ENCODE data around the gene PIP5K1B.

Gene PIP5K1B

GRCh38 chr9:68998385-68998784 lies 293.3 kb downstream of the PIP5K1B start:
- no peak overlapping the region for H3K27ac ChIP-seq
- no peak for TF ChIP-seq CTCF (conservative IDR thresholded peaks at IDR 0.05)
- no peak for TF ChIP-seq ZFX (IDR thresholded peaks at IDR 0.05)

DNA sequence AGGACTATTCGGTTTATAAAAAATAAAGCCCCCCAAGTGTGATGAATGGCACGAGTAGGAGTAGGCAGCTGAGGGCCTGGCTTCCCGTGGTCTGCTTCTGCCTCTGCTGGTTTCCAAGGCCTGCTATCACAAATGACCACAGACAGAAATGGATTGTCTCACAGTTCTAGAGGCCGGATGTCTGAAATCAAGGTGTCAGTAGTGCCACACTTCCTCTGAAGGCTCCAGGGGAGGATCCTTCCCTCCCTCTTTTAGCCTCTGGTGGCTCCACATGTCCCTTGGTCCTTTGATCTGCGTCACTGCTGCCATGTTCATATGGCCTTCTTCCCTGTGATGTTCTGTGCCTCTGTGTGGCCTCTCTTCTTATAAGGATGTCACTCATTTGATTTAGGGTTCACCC lies 293.8 kb downstream of the PIP5K1B start:
- H3K27ac ChIP-seq, result no peak overlapping the region
- TF ChIP-seq ZFX (IDR thresholded peaks at IDR 0.05), result no peak
- TF ChIP-seq CTCF (conservative IDR thresholded peaks at IDR 0.05), result no peak

DNA sequence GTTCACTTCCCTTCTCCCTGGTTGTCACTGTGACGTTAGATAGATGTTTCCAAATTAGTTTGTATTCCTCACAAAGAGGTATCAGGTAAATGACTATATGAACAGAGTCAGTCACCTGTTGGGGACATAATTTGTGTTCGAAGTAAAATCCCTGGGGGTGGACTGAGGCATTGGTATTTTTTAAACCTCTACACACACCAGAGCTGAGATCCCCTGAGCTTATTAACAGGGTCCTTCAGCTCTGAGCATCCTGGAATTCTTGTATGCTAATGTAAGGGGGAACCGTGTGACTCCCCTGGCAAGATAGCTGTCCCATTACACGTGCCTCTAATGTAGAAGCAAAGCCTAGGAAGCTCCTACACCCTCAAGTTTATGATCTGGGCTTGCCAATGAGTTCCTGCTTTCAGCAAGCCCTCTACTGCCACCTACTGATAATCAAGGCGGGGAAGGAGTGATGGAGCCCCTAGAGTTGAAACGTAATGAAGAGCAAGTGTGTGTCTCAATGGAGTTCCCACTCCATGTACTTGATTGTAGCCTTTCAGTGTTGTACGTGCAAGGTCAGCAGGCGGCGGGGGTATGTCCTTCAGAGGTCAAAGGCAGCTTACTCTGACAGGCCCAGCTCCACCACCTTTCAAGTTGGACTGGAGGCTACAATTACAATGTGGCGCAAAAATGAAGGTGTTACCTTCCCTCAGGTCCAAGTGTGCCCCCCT lies 294.5 kb downstream of the PIP5K1B start:
- TF ChIP-seq ZFX (IDR thresholded peaks at IDR 0.05) (no peak), CTCF (conservative IDR thresholded peaks at IDR 0.05) (peak; percentile 94)
- H3K27ac ChIP-seq, result no peak overlapping the region

GRCh38 chr9:69001921-69002320 lies 296.9 kb downstream of the PIP5K1B start:
- no peak overlapping the region for H3K27ac ChIP-seq
- TF ChIP-seq ZFX (IDR thresholded peaks at IDR 0.05) (no peak), CTCF (conservative IDR thresholded peaks at IDR 0.05) (no peak)

GRCh38 chr9:69003051-69003450 lies 298.0 kb downstream of the PIP5K1B start:
- TF ChIP-seq CTCF (conservative IDR thresholded peaks at IDR 0.05) (no peak), ZFX (IDR thresholded peaks at IDR 0.05) (no peak)
- H3K27ac ChIP-seq, result no peak overlapping the region

GRCh38 chr9:69004836-69005235 lies 299.8 kb downstream of the PIP5K1B start:
- no peak for TF ChIP-seq ZFX (IDR thresholded peaks at IDR 0.05)
- no peak for TF ChIP-seq CTCF (conservative IDR thresholded peaks at IDR 0.05)
- H3K27ac ChIP-seq, result no peak overlapping the region

- H3K27ac ChIP-seq, result no peak overlapping the region
- TF ChIP-seq ZFX (IDR thresholded peaks at IDR 0.05) (no peak), CTCF (conservative IDR thresholded peaks at IDR 0.05) (no peak)
These were observed 304.7 kb downstream of the PIP5K1B start for GRCh38 chr9:69009708-69010107.

Measured in C4-2B (cell line).